IMR-90 (cell line): Measurements from ENCODE around the gene DCN. TPM values are rescaled to one million over a fixed set of nuclear protein-coding genes. Genes with fewer than 3 reads are reported as not detected.

Source experiments
- ATAC-seq: fragments of 200-7000 bp; cut with Tn5 transposase; 2 replicates; pipeline ENCODE4 v1.9.1; 2020; ENCODE audit warnings: low read depth, mild to moderate bottlenecking, moderate library complexity
- BruUV-seq: library from RNA; stranded (reverse); fragments of 400-500 nt; replicated peaks from 2 replicates; lab custom pipeline; 2021; lab: Mats Ljungman, UMichigan
- CTCF ChIA-PET: fragments of 300-600 bp; formaldehyde crosslinking; extraction: SDS; loops from one replicate; lab custom pipeline; 2021; ENCODE audit warnings: antibody characterized with exemption; lab: Yijun Ruan, JAX
- POLR2A ChIA-PET: fragments of 300-600 bp; sonication (Branson Sonifier 250); formaldehyde crosslinking; loops from one replicate; lab custom pipeline; 2022; ENCODE audit warnings: antibody characterized with exemption; ENCODE audit not compliant: unreplicated experiment; lab: Charles Lee
- DNase-seq: peaks from one replicate; pipeline ENCODE4 v3.0.0; 2013
- H2AFZ ChIP-seq: replicated peaks from 2 replicates; pipeline ENCODE3; 2013; ENCODE audit warnings: low read length, mild to moderate bottlenecking; ENCODE audit not compliant: poor library complexity
- H2AK5ac ChIP-seq: 2 replicates; pipeline ENCODE4 v1.6.1; 2013; ENCODE audit warnings: low read depth, low read length, inconsistent platforms
- H2AK9ac ChIP-seq: replicated peaks from 2 replicates; pipeline ENCODE3; 2013; ENCODE audit warnings: mild to moderate bottlenecking, low read depth, low read length, moderate library complexity; ENCODE audit not compliant: poor library complexity
- H2BK120ac ChIP-seq: 2 replicates; pipeline ENCODE4 v1.6.1; 2013; ENCODE audit warnings: low read depth, low read length, inconsistent platforms
- H2BK15ac ChIP-seq: 3 replicates; pipeline ENCODE4 v1.6.1; 2013; ENCODE audit warnings: low read depth, low read length, inconsistent platforms
- H2BK20ac ChIP-seq: 2 replicates; pipeline ENCODE4 v1.6.1; 2013; ENCODE audit warnings: low read depth, mild to moderate bottlenecking, inconsistent platforms, low read length, moderate library complexity
- H2BK5ac ChIP-seq: 2 replicates; pipeline ENCODE4 v1.6.1; 2013; ENCODE audit warnings: mild to moderate bottlenecking, low read depth, low read length, inconsistent platforms; ENCODE audit not compliant: poor library complexity, severe bottlenecking
- H3K14ac ChIP-seq: replicated peaks from 2 replicates; pipeline ENCODE4 v1.6.1; 2013; ENCODE audit warnings: low read depth, low read length, inconsistent platforms
- H3K18ac ChIP-seq: 2 replicates; pipeline ENCODE4 v1.6.1; 2013; ENCODE audit warnings: low read depth, low read length, control low read depth
- H3K23ac ChIP-seq: 2 replicates; pipeline ENCODE4 v1.6.1; 2013; ENCODE audit warnings: low read depth, low read length, inconsistent platforms
- H3K27ac ChIP-seq: 2 replicates; pipeline ENCODE4 v1.5.1; 2013; ENCODE audit warnings: mild to moderate bottlenecking, control low read depth, low read length; ENCODE audit not compliant: insufficient read depth
- H3K27me3 ChIP-seq: 2 replicates; pipeline ENCODE4 v1.6.1; 2013; ENCODE audit warnings: low read length; ENCODE audit not compliant: control insufficient read depth, insufficient read depth
- H3K36me3 ChIP-seq: 2 replicates; pipeline ENCODE4 v1.6.1; 2013; ENCODE audit warnings: low read length, mixed read lengths; ENCODE audit not compliant: control insufficient read depth, insufficient read depth
- H3K4ac ChIP-seq: 2 replicates; pipeline ENCODE4 v1.6.1; 2013; ENCODE audit warnings: low read depth, low read length, inconsistent platforms
- H3K4me1 ChIP-seq: 2 replicates; pipeline ENCODE4 v1.6.1; 2013; ENCODE audit warnings: low read length, mixed read lengths; ENCODE audit not compliant: control insufficient read depth, insufficient read depth
- H3K4me2 ChIP-seq: 2 replicates; pipeline ENCODE4 v1.6.1; 2013; ENCODE audit warnings: low read depth, mild to moderate bottlenecking, control low read depth, low read length, moderate library complexity
- H3K4me3 ChIP-seq: 2 replicates; pipeline ENCODE4 v1.5.1; 2013; ENCODE audit warnings: low read depth, mild to moderate bottlenecking, control low read depth, low read length, moderate library complexity; ENCODE audit not compliant: insufficient read depth
- H3K56ac ChIP-seq: 2 replicates; pipeline ENCODE4 v1.6.1; 2013; ENCODE audit warnings: low read length, inconsistent platforms; ENCODE audit not compliant: insufficient read depth; ENCODE audit errors: extremely low read depth
- H3K79me1 ChIP-seq, 2 experiments: 2 replicates each; pipeline ENCODE4 v1.6.1; 2013; ENCODE audit warnings: low read length in 2 of 2, inconsistent platforms in 1 of 2, low read depth in 1 of 2
- H3K9ac ChIP-seq: 2 replicates; pipeline ENCODE4 v1.6.1; 2013; ENCODE audit warnings: low read depth, low read length, control low read depth
- H3K9me1 ChIP-seq: 2 replicates; pipeline ENCODE4 v1.6.1; 2013; ENCODE audit warnings: low read length, inconsistent platforms; ENCODE audit not compliant: insufficient read depth
- H3K9me3 ChIP-seq: 2 replicates; pipeline ENCODE4 v1.6.1; 2013; ENCODE audit warnings: low read length; ENCODE audit not compliant: control insufficient read depth, insufficient read depth
- H4K20me1 ChIP-seq: 2 replicates; pipeline ENCODE4 v1.6.1; 2013; ENCODE audit warnings: low read length, inconsistent platforms; ENCODE audit not compliant: insufficient read depth
- H4K5ac ChIP-seq: 2 replicates; pipeline ENCODE4 v1.6.1; 2013; ENCODE audit warnings: mild to moderate bottlenecking, low read depth, low read length, control low read depth
- H4K8ac ChIP-seq, 2 experiments: 2 replicates each; pipeline ENCODE4 v1.6.1; 2013; ENCODE audit warnings: low read depth in 2 of 2, low read length in 2 of 2, control low read depth in 1 of 2, inconsistent platforms in 1 of 2
- H4K91ac ChIP-seq: 2 replicates; pipeline ENCODE4 v1.6.1; 2013; ENCODE audit warnings: low read depth, low read length, inconsistent platforms; ENCODE audit not compliant: insufficient read depth
- BHLHE40 ChIP-seq: fragments of 150-350 bp; IDR thresholded peaks from 2 replicates; pipeline ENCODE4 v1.6.1; 2016; ENCODE audit warnings: mild to moderate bottlenecking, low read depth, low read length
- CEBPB ChIP-seq: IDR thresholded peaks from 2 replicates; pipeline ENCODE4 v1.6.1; 2012; ENCODE audit warnings: low read depth, low read length, improper control_type of control experiment
- CHD1 ChIP-seq: IDR thresholded peaks from 2 replicates; pipeline ENCODE4 v1.6.1; 2012; ENCODE audit warnings: low read depth, low read length, improper control_type of control experiment
- CTCF ChIP-seq: conservative IDR thresholded peaks from 2 replicates; pipeline ENCODE4 v1.5.1; 2012; ENCODE audit warnings: mild to moderate bottlenecking, low read depth, low read length, improper control_type of control experiment
- ELK1 ChIP-seq: fragments of 150-350 bp; IDR thresholded peaks from 2 replicates; pipeline ENCODE4 v1.6.1; 2016; ENCODE audit warnings: low read depth, mild to moderate bottlenecking, low read length, moderate library complexity, borderline replicate concordance
- FOS ChIP-seq: fragments of 150-350 bp; IDR thresholded peaks from 2 replicates; pipeline ENCODE4 v1.6.1; 2016; ENCODE audit warnings: low read depth, low read length
- MAFK ChIP-seq: IDR thresholded peaks from 2 replicates; pipeline ENCODE4 v1.6.1; 2012; ENCODE audit warnings: low read depth, low read length, improper control_type of control experiment
- MAZ ChIP-seq: IDR thresholded peaks from 2 replicates; pipeline ENCODE4 v1.6.1; 2012; ENCODE audit warnings: low read depth, mild to moderate bottlenecking, low read length, improper control_type of control experiment, moderate library complexity, borderline replicate concordance
- NFE2L2 ChIP-seq: fragments of 150-350 bp; IDR thresholded peaks from 2 replicates; pipeline ENCODE4 v1.6.1; 2016; ENCODE audit warnings: low read depth, mild to moderate bottlenecking, low read length
- POLR2A ChIP-seq: IDR thresholded peaks from 2 replicates; pipeline ENCODE4 v1.6.1; 2012; ENCODE audit warnings: mild to moderate bottlenecking, low read depth, low read length
- RCOR1 ChIP-seq: IDR thresholded peaks from 2 replicates; pipeline ENCODE4 v1.6.1; 2012; ENCODE audit warnings: mild to moderate bottlenecking, low read length, improper control_type of control experiment; ENCODE audit not compliant: insufficient replicate concordance
- RFX5 ChIP-seq: IDR thresholded peaks from 2 replicates; pipeline ENCODE4 v1.8.0; 2012; ENCODE audit warnings: low read depth, mild to moderate bottlenecking, low read length, moderate library complexity
- SMC3 ChIP-seq: fragments of 150-350 bp; IDR thresholded peaks from 2 replicates; pipeline ENCODE4 v1.6.1; 2016; ENCODE audit warnings: low read depth, mild to moderate bottlenecking, antibody characterized with exemption, low read length, moderate library complexity
- USF2 ChIP-seq: fragments of 150-350 bp; IDR thresholded peaks from 2 replicates; pipeline ENCODE4 v1.6.1; 2017; ENCODE audit warnings: mild to moderate bottlenecking, antibody characterized with exemption, low read length, low read depth
- WGBS, 2 experiments: methylation state at CpG; one replicate each; pipeline versions ENCODE4 v1.1.5 to v1.1.7; 2013; ENCODE audit warnings: missing lambda C conversion rate in 2 of 2; ENCODE audit not compliant: insufficient read length in 1 of 2; ENCODE audit errors: extremely low coverage in 2 of 2; 5-methylcytosine and 5-hydroxymethylcytosine counted together
- dilution Hi-C: fragments of 300-500 bp; cut with HindIII; formaldehyde crosslinking; loops from one replicate; pipeline ENCODE4 v1.14.3; 2018; ENCODE audit warnings: low sequenced_read_pairs; ENCODE audit not compliant: unreplicated experiment
- in situ Hi-C: fragments of 300-500 bp; cut with MboI; formaldehyde crosslinking; loops from 3 replicates; pipeline ENCODE4 v1.14.3; 2019; ENCODE audit warnings: low sequenced_read_pairs, inconsistent platforms, mixed read lengths
- intact Hi-C: fragments of 100-400 bp; cut with micrococcal nuclease; formaldehyde crosslinking; loops from 2 replicates; pipeline ENCODE4 v1.10.0; 2022
- polyA plus RNA-seq, 3 experiments: library from polyadenylated mRNA; depleted of rRNA; stranded (reverse); fragments of >200 nt; gene quantifications; 2 replicates each; pipeline ENCODE4 v1.2.3, GENCODE V29; 2012; ENCODE audit warnings: low replicate concordance in 1 of 3
- total RNA-seq: library from RNA; depleted of rRNA; stranded (reverse); fragments of >200 nt; gene quantifications from 2 replicates; pipeline ENCODE4 v1.2.3, GENCODE V29; 2012

Gene DCN
- total and polyA plus RNA-seq, 2 of the 4 experiments (the other 2 are of a cell fraction): 241 to 965 TPM

- no peak overlapping the region for H2BK120ac ChIP-seq
- H2BK20ac ChIP-seq: no peak overlapping the region
- no peak for ATAC-seq
- no peaks in the 10 kb centered on the region for H3K27me3 ChIP-seq
- no peak overlapping the region for H3K14ac ChIP-seq
- H2AFZ ChIP-seq: no peak overlapping the region
- no peak overlapping the region for H4K91ac ChIP-seq
- H3K79me1 ChIP-seq: no peaks in the 10 kb centered on the region
- no peak overlapping the region for H4K5ac ChIP-seq
- no peak for DNase-seq
- no peak overlapping the region for H3K4me3 ChIP-seq
- H3K4me2 ChIP-seq: no peak overlapping the region
- no peak overlapping the region for H2BK5ac ChIP-seq
- no peak overlapping the region; a peak in 1 of 4 replicates for H4K8ac ChIP-seq
- WGBS, 2 experiments: no CpG with 5 or more reads among the region's 1 CpG
- no peaks in the 10 kb centered on the region for H3K36me3 ChIP-seq
- H3K56ac ChIP-seq: no peak overlapping the region
- H3K18ac ChIP-seq: no peak overlapping the region
- no peak for TF ChIP-seq MAZ
- TF ChIP-seq MAFK: no peak
- no peak for TF ChIP-seq CHD1
- no peak for TF ChIP-seq ELK1
- no peak for TF ChIP-seq RFX5
- TF ChIP-seq NFE2L2: no peak
- no peak for TF ChIP-seq USF2
- TF ChIP-seq CTCF: no peak
- TF ChIP-seq POLR2A: no peak
- no peak for TF ChIP-seq RCOR1
- TF ChIP-seq BHLHE40: no peak
- TF ChIP-seq CEBPB: no peak
- no peak for TF ChIP-seq SMC3
- no peak for TF ChIP-seq FOS
- POLR2A ChIA-PET: no interaction called here
- H3K9ac ChIP-seq: no peak overlapping the region
- no TSS peak for BruUV-seq
- in situ Hi-C loops (no loop called here), dilution Hi-C loops (no loop called here), intact Hi-C loops (no loop called here)
- H2AK5ac ChIP-seq: no peak overlapping the region
- H3K27ac ChIP-seq: no peak overlapping the region
- H4K20me1 ChIP-seq: no peaks in the 10 kb centered on the region
- CTCF ChIA-PET: no interaction called here
- no peak overlapping the region for H3K4ac ChIP-seq
- H3K23ac ChIP-seq: no peak overlapping the region
- H3K9me1 ChIP-seq: peaks cover 8% of the 10 kb centered on the region
- no peak overlapping the region for H2AK9ac ChIP-seq
- peaks cover 5% of the 10 kb centered on the region for H3K9me3 ChIP-seq
- H2BK15ac ChIP-seq: no peak overlapping the region
- peaks cover 7% of the 10 kb centered on the region for H3K4me1 ChIP-seq
Observed at GRCh38 chr12:91202390-91202789, 19.8 kb upstream of the DCN start.
